Anterior cingulate cortex (tissue), 58 donors: ENCODE measurements around the gene NUMB.

Experiments used
- DNase-seq, 58 donors: peaks; one replicate each; lab custom pipeline; 2025; lab: John Stamatoyannopoulos, UW

The NUMB gene

GRCh38 chr14:73264080-73264884 is 194.1 kb downstream of the NUMB start:
- no peak for DNase-seq

GRCh38 chr14:73263606-73264005 is 194.7 kb downstream of the NUMB start:
- DNase-seq: no peak

GRCh38 chr14:73262427-73263183 is 195.7 kb downstream of the NUMB start:
- DNase-seq: no peak

GRCh38 chr14:73261520-73262426 is 196.6 kb downstream of the NUMB start:
- no peak for DNase-seq

- DNase-seq: peak in 1 of 58 donors; percentile 19
Measured at GRCh38 chr14:73261075-73261474, 197.3 kb downstream of the NUMB start.

GRCh38 chr14:73260574-73260973 is 197.8 kb downstream of the NUMB start:
- DNase-seq: no peak

- DNase-seq: no peak
Measured at GRCh38 chr14:73259837-73260236, 198.5 kb downstream of the NUMB start.

- DNase-seq: no peak
Measured at GRCh38 chr14:73258845-73259611, 199.3 kb downstream of the NUMB start.

- DNase-seq: no peak
Measured at GRCh38 chr14:73258076-73258475, 200.3 kb downstream of the NUMB start.

- DNase-seq: no peak
Measured at GRCh38 chr14:73255693-73256225, 202.6 kb downstream of the NUMB start.

- no peak for DNase-seq
Measured at GRCh38 chr14:73255005-73255400, 203.3 kb downstream of the NUMB start.

GRCh38 chr14:73254247-73255004 is 203.9 kb downstream of the NUMB start:
- DNase-seq: no peak

- DNase-seq: no peak
Measured at GRCh38 chr14:73253721-73254120, 204.6 kb downstream of the NUMB start.

- DNase-seq: no peak
Measured at GRCh38 chr14:73253323-73253610, 205.1 kb downstream of the NUMB start.

- DNase-seq: no peak
Measured at GRCh38 chr14:73252491-73253322, 205.6 kb downstream of the NUMB start.

GRCh38 chr14:73251516-73252215 is 206.7 kb downstream of the NUMB start:
- DNase-seq: no peak

GRCh38 chr14:73250781-73251500 is 207.4 kb downstream of the NUMB start:
- no peak for DNase-seq
